ENCODE results near the gene SLC6A6.

DNA sequence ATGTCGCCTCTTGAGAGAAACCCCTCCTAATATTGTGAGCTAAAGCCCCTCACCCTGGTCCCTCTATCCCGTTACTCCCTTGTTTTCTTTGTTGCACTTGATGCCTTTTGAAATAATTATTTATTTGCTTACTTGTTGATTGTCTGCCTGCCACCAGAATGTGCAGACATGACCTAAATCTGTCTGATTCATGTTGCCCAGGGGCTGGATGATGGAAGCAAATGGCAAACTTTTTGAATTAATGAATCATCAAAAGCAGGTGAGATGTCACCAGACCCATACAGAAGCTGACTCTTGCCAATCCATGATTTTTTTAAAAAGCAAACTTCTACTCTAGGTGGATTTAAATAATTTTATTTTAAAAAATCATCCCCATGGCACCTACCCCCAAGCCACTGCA, 88.4 kb downstream of the SLC6A6 start:
- TF ChIP-seq, protein P1, sequence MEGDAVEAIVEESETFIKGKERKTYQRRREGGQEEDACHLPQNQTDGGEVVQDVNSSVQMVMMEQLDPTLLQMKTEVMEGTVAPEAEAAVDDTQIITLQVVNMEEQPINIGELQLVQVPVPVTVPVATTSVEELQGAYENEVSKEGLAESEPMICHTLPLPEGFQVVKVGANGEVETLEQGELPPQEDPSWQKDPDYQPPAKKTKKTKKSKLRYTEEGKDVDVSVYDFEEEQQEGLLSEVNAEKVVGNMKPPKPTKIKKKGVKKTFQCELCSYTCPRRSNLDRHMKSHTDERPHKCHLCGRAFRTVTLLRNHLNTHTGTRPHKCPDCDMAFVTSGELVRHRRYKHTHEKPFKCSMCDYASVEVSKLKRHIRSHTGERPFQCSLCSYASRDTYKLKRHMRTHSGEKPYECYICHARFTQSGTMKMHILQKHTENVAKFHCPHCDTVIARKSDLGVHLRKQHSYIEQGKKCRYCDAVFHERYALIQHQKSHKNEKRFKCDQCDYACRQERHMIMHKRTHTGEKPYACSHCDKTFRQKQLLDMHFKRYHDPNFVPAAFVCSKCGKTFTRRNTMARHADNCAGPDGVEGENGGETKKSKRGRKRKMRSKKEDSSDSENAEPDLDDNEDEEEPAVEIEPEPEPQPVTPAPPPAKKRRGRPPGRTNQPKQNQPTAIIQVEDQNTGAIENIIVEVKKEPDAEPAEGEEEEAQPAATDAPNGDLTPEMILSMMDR (IDR thresholded peaks at IDR 0.05), result no peak
- TF ChIP-seq POLR2A (IDR thresholded peaks at IDR 0.05), result no peak

All from breast epithelium (tissue), 3 donors.